Measurements from ENCODE around the gene TMEM88. TPM values are rescaled to one million over a fixed set of nuclear protein-coding genes. Genes with fewer than 3 reads are reported as not detected.

TMEM88 gene
- total and polyA plus RNA-seq, 2 of the 13 experiments (the other 11 are each of a cell fraction or from before 2014, with no cell fraction given) = 0.31 to 0.66 TPM

GRCh38 chr17:7851438-7852261, 3.2 kb upstream of the TMEM88 start (continued):
- TF ChIP-seq GMEB2 (CRISPR knock-in tag; IDR thresholded peaks at IDR 0.05; ENCODE audit: low read depth) (no peak), TP53 (CRISPR knock-in tag; conservative IDR thresholded peaks at IDR 0.05) (no peak), HNRNPL (IDR thresholded peaks at IDR 0.05; ENCODE audit: low read depth, low read length) (peak; percentile 73; the same call in 1 of the 2 replicates)

GRCh38 chr17:7852262-7852670, 2.6 kb upstream of the TMEM88 start:
- peaks cover 27 to 42% of the 10 kb centered on the region in 2 experiments for H3K36me3 ChIP-seq (replicated peaks in 1 of 2; ENCODE audit: control insufficient read depth in 1 of 2, insufficient read depth in 2 of 2, low read length in 2 of 2)
- peaks cover 7% of the 10 kb centered on the region for H4K20me1 ChIP-seq (ENCODE audit: insufficient read depth, low read length)
- no peak for DNase-seq (ENCODE audit: low spot score)

More at GRCh38 chr17:7852262-7852670, 2.6 kb upstream of the TMEM88 start:
- no peak overlapping the region for H3K4me2 ChIP-seq (ENCODE audit: low read depth, low read length)
- ChIA-PET POLR2A (no interaction called here), CTCF (ENCODE audit: low intra/inter-chr PET ratio, low total read pairs) (interaction anchor here (1.2 to 2.7 kb wide), 4 partner anchors 17 to 45 kb away, joined by 4 to 28 read pairs (median 5); no protein-coding TSS in a partner anchor)
- no peak overlapping the region for H3K9ac ChIP-seq (ENCODE audit: insufficient read depth, low read depth, low read length)
- H3K79me2 ChIP-seq (ENCODE audit: insufficient read depth, low read length) = no peaks in the 10 kb centered on the region
- H2AFZ ChIP-seq (ENCODE audit: low read length) = no peak overlapping the region
- peaks cover 15% of the 10 kb centered on the region for H3K4me1 ChIP-seq (ENCODE audit: insufficient read depth, low read length)
- intact Hi-C loops (cut with micrococcal nuclease; ENCODE audit: unreplicated experiment) = no loop called here
- 98% methylated on average over 18 of the region's 20 CpGs for WGBS (ENCODE audit: low lambda C conversion rate)
- H3K27ac ChIP-seq (ENCODE audit: extremely low read length, insufficient read depth, low read length) = no peak overlapping the region
- no peaks in the 10 kb centered on the region for H3K27me3 ChIP-seq (ENCODE audit: control insufficient read depth in 1 of 2, insufficient read depth in 2 of 2, low read length in 2 of 2)
- TF ChIP-seq EEA1 (CRISPR knock-in tag; IDR thresholded peaks at IDR 0.05; ENCODE audit: borderline replicate concordance) (0 out of 2 replicates have a peak, but pooled peaks have one; percentile 8), GPBP1L1 (CRISPR knock-in tag; IDR thresholded peaks at IDR 0.05) (no peak), MEIS2 (CRISPR knock-in tag; IDR thresholded peaks at IDR 0.05) (no peak), ZNF598 (CRISPR knock-in tag; IDR thresholded peaks at IDR 0.05; ENCODE audit: borderline replicate concordance) (0 out of 2 replicates have a peak, but pooled peaks have one; percentile 12), ZNF660 (CRISPR knock-in tag; IDR thresholded peaks at IDR 0.05; ENCODE audit: borderline replicate concordance, low read depth) (no peak), NR2C2 (CRISPR knock-in tag; IDR thresholded peaks at IDR 0.05; ENCODE audit: borderline replicate concordance) (no peak), RARG (CRISPR knock-in tag; IDR thresholded peaks at IDR 0.05; ENCODE audit: low read depth) (no peak)
- in situ Hi-C loops (cut with HindIII; ENCODE audit: extremely low pct_ligation_motif_present, low pct_unique_long_range_greater_than_20kb) = no loop called here
- no peaks in the 10 kb centered on the region for H3K9me3 ChIP-seq (ENCODE audit: low read length)
- FAIRE-seq = no peak
- no peak overlapping the region for H3K4me3 ChIP-seq (replicated peaks in 1 of 3; ENCODE audit: insufficient read depth in 1 of 3, low read depth in 2 of 3, low read length in 3 of 3)
- BruUV-seq (replicated peaks) = no TSS peak
- ATAC-seq = no peak

Data from HepG2 (cell line).